Activated CD4-positive, alpha-beta T cell treated with anti-CD3 and anti-CD28 coated beads for 36 hours (primary cell): ENCODE data around the gene TBRG4. TPM values are rescaled to one million over a fixed set of nuclear protein-coding genes. Genes with fewer than 3 reads are reported as not detected.

Source experiments
- ATAC-seq: fragments of 200-7000 bp; cut with Tn5 transposase; one replicate; pipeline ENCODE4 v1.10.0; 2021; ENCODE audit warnings: mild to moderate bottlenecking, moderate library complexity
- CTCF ChIA-PET: fragments of 350-600 bp; sonication (Branson Sonifier 250); formaldehyde crosslinking; loops from one replicate; lab custom pipeline; 2021; ENCODE audit warnings: antibody characterized with exemption; lab: Charles Lee
- POLR2A ChIA-PET: fragments of 350-600 bp; sonication (Branson Sonifier 250); formaldehyde crosslinking; loops from one replicate; lab custom pipeline; 2021; ENCODE audit warnings: antibody characterized with exemption, inconsistent platforms; lab: Charles Lee
- DNase-seq: peaks from one replicate; pipeline ENCODE4 v3.0.0-alpha.2; 2020
- H3K27ac Mint-ChIP-seq: one replicate; pipeline ENCODE4 v1.8.0; 2021; ENCODE audit warnings: mixed read lengths
- H3K27me3 Mint-ChIP-seq: one replicate; pipeline ENCODE4 v1.8.0; 2021; ENCODE audit warnings: mixed read lengths
- H3K36me3 Mint-ChIP-seq: one replicate; pipeline ENCODE4 v1.8.0; 2021; ENCODE audit warnings: low read depth, mixed read lengths
- H3K4me1 Mint-ChIP-seq: one replicate; pipeline ENCODE4 v1.8.0; 2021; ENCODE audit warnings: mixed read lengths
- H3K4me3 Mint-ChIP-seq: one replicate; pipeline ENCODE4 v1.8.0; 2021; ENCODE audit warnings: mild to moderate bottlenecking, moderate library complexity, mixed read lengths
- H3K9me3 Mint-ChIP-seq: one replicate; pipeline ENCODE4 v1.8.0; 2021; ENCODE audit warnings: low read depth, mixed read lengths
- intact Hi-C, 2 experiments: fragments of 100-400 bp; cut with DNase I in 1 of 2; cut with micrococcal nuclease in 1 of 2; formaldehyde crosslinking; loops; one replicate each; pipeline versions ENCODE4 v1.14.2 to v1.15.1; 2022 to 2024; cut with DNase I, micrococcal nuclease
- total RNA-seq, 2 experiments: library from RNA; stranded (reverse); gene quantifications; one replicate each; pipeline ENCODE4 v1.2.3, GENCODE V29; 2021

TBRG4 gene
- total RNA-seq, 2 experiments from 2014 or later, result 158 to 163 TPM

- no peak overlapping the region for H3K27ac Mint-ChIP-seq
- ChIA-PET CTCF (no interaction called here), POLR2A (no interaction called here)
- peaks cover 8% of the 10 kb centered on the region for H3K4me1 Mint-ChIP-seq
- H3K4me3 Mint-ChIP-seq, result no peak overlapping the region
- DNase-seq (no peak), ATAC-seq (no peak)
- H3K27me3 Mint-ChIP-seq, result no peaks in the 10 kb centered on the region
- no peaks in the 10 kb centered on the region for H3K9me3 Mint-ChIP-seq
- intact Hi-C loops, result no loop called here
- no peaks in the 10 kb centered on the region for H3K36me3 Mint-ChIP-seq
Measured at GRCh38 chr7:45126920-45127319, 15.4 kb upstream of the TBRG4 start.

GRCh38 chr7:45126201-45126600 lies 14.7 kb upstream of the TBRG4 start:
- CTCF ChIA-PET, result interaction anchor here (0.6 to 2.1 kb wide), 2 partner anchors 10 to 28 kb away, joined by 3 to 8 read pairs; no protein-coding TSS in a partner anchor
- Mint-ChIP-seq H3K27ac (no peak overlapping the region), H3K27me3 (no peaks in the 10 kb centered on the region), H3K4me1 (peaks cover 8% of the 10 kb centered on the region), H3K4me3 (no peak overlapping the region), H3K9me3 (no peaks in the 10 kb centered on the region), H3K36me3 (no peaks in the 10 kb centered on the region)
- no peak for ATAC-seq
- no peak for DNase-seq
- POLR2A ChIA-PET, result no interaction called here
- intact Hi-C loops, result no loop called here

- ChIA-PET POLR2A (no interaction called here), CTCF (interaction anchor here (0.5 to 2.1 kb wide), 7 partner anchors 11 to 218 kb away, joined by 3 to 8 read pairs (median 3); no protein-coding TSS in a partner anchor)
- DNase-seq (no peak), ATAC-seq (no peak)
- Mint-ChIP-seq H3K36me3 (no peaks in the 10 kb centered on the region), H3K4me1 (peaks cover 8% of the 10 kb centered on the region), H3K27me3 (no peaks in the 10 kb centered on the region), H3K9me3 (no peaks in the 10 kb centered on the region), H3K4me3 (no peak overlapping the region), H3K27ac (no peak overlapping the region)
- intact Hi-C loops, result no loop called here
Measured at GRCh38 chr7:45125193-45125904, 13.9 kb upstream of the TBRG4 start.

- H3K4me1 Mint-ChIP-seq, result peaks cover 8% of the 10 kb centered on the region
- H3K27ac Mint-ChIP-seq, result no peak overlapping the region
- intact Hi-C loops, result no loop called here
- DNase-seq, result no peak
- no peaks in the 10 kb centered on the region for H3K9me3 Mint-ChIP-seq
- H3K4me3 Mint-ChIP-seq, result no peak overlapping the region
- ATAC-seq, result no peak
- H3K36me3 Mint-ChIP-seq, result no peaks in the 10 kb centered on the region
- H3K27me3 Mint-ChIP-seq, result no peaks in the 10 kb centered on the region
- ChIA-PET POLR2A (no interaction called here), CTCF (interaction anchor here (0.6 to 2.3 kb wide), 7 partner anchors 10 to 457 kb away, joined by 3 to 8 read pairs (median 4); partner anchors contain the start of gene TBRG4)
Measured at GRCh38 chr7:45123913-45124710, 12.6 kb upstream of the TBRG4 start.

- Mint-ChIP-seq H3K27ac (peak overlapping the region; percentile 78), H3K4me3 (no peak overlapping the region), H3K36me3 (no peaks in the 10 kb centered on the region), H3K27me3 (no peaks in the 10 kb centered on the region), H3K9me3 (no peaks in the 10 kb centered on the region), H3K4me1 (peaks cover 8% of the 10 kb centered on the region)
- ChIA-PET POLR2A (no interaction called here), CTCF (interaction anchor here (0.6 to 2.3 kb wide), 4 partner anchors 11 to 266 kb away, joined by 3 to 9 read pairs (median 6); partner anchors contain the start of gene TBRG4)
- intact Hi-C loops, result no loop called here
- ATAC-seq (no peak), DNase-seq (no peak)
Measured at GRCh38 chr7:45122975-45123860, 11.7 kb upstream of the TBRG4 start.

- peaks cover 8% of the 10 kb centered on the region for H3K4me1 Mint-ChIP-seq
- ChIA-PET CTCF (interaction anchor here (1.0 kb wide), 1 partner anchor 16 kb away, joined by 4 read pairs; no protein-coding TSS in a partner anchor), POLR2A (interaction anchor here (0.5 kb wide), 1 partner anchor 10 kb away, joined by 4 read pairs; no protein-coding TSS in a partner anchor)
- intact Hi-C loops, result no loop called here
- no peak for DNase-seq
- no peaks in the 10 kb centered on the region for H3K36me3 Mint-ChIP-seq
- no peaks in the 10 kb centered on the region for H3K9me3 Mint-ChIP-seq
- H3K4me3 Mint-ChIP-seq, result no peak overlapping the region
- no peaks in the 10 kb centered on the region for H3K27me3 Mint-ChIP-seq
- ATAC-seq, result no peak
- H3K27ac Mint-ChIP-seq, result no peak overlapping the region
Measured at GRCh38 chr7:45119550-45119949, 8.1 kb upstream of the TBRG4 start.

- ATAC-seq (no peak), DNase-seq (no peak)
- no peak overlapping the region for H3K27ac Mint-ChIP-seq
- H3K4me3 Mint-ChIP-seq, result no peak overlapping the region
- intact Hi-C loops, result no loop called here
- peaks cover 2% of the 10 kb centered on the region for H3K27me3 Mint-ChIP-seq
- ChIA-PET POLR2A (interaction anchor here (0.5 kb wide), 1 partner anchor 9 kb away, joined by 4 read pairs; no protein-coding TSS in a partner anchor), CTCF (interaction anchor here (1.0 kb wide), 1 partner anchor 17 kb away, joined by 4 read pairs; no protein-coding TSS in a partner anchor)
- no peaks in the 10 kb centered on the region for H3K9me3 Mint-ChIP-seq
- H3K4me1 Mint-ChIP-seq, result peaks cover 8% of the 10 kb centered on the region
- no peaks in the 10 kb centered on the region for H3K36me3 Mint-ChIP-seq
Measured at GRCh38 chr7:45118889-45119331, 7.4 kb upstream of the TBRG4 start.

- intact Hi-C loops, result no loop called here
- Mint-ChIP-seq H3K4me1 (peaks cover 4% of the 10 kb centered on the region), H3K36me3 (no peaks in the 10 kb centered on the region), H3K27me3 (peaks cover 2% of the 10 kb centered on the region), H3K4me3 (no peak overlapping the region), H3K9me3 (no peaks in the 10 kb centered on the region), H3K27ac (no peak overlapping the region)
- ChIA-PET CTCF (interaction anchor here (0.9 kb wide), 1 partner anchor 145 kb away, joined by 3 read pairs; no protein-coding TSS in a partner anchor), POLR2A (no interaction called here)
- no peak for ATAC-seq
- DNase-seq, result no peak
Measured at GRCh38 chr7:45118292-45118691, 6.8 kb upstream of the TBRG4 start.

- no peaks in the 10 kb centered on the region for H3K36me3 Mint-ChIP-seq
- no peaks in the 10 kb centered on the region for H3K9me3 Mint-ChIP-seq
- peaks cover 2% of the 10 kb centered on the region for H3K27me3 Mint-ChIP-seq
- H3K27ac Mint-ChIP-seq, result no peak overlapping the region
- H3K4me3 Mint-ChIP-seq, result no peak overlapping the region
- ChIA-PET CTCF (interaction anchor here (0.9 kb wide), 1 partner anchor 144 kb away, joined by 3 read pairs; no protein-coding TSS in a partner anchor), POLR2A (no interaction called here)
- peaks cover under 1% of the 10 kb centered on the region for H3K4me1 Mint-ChIP-seq
- DNase-seq (no peak), ATAC-seq (no peak)
- intact Hi-C loops, result no loop called here
Measured at GRCh38 chr7:45117582-45117981, 6.1 kb upstream of the TBRG4 start.

- Mint-ChIP-seq H3K27me3 (peaks cover 2% of the 10 kb centered on the region), H3K4me1 (peaks cover 3% of the 10 kb centered on the region), H3K9me3 (no peaks in the 10 kb centered on the region), H3K4me3 (no peak overlapping the region), H3K27ac (no peak overlapping the region), H3K36me3 (peaks cover 4% of the 10 kb centered on the region)
- DNase-seq, result no peak
- ChIA-PET POLR2A (no interaction called here), CTCF (interaction anchor here (5.8 to 6.9 kb wide), 2 partner anchors 19 to 143 kb away, joined by 22 to 37 read pairs; no protein-coding TSS in a partner anchor)
- ATAC-seq, result no peak
- intact Hi-C loops, result no loop called here
Measured at GRCh38 chr7:45116048-45116447, 4.6 kb upstream of the TBRG4 start.
